ENCODE measurements around the gene POLR1A.
A peak's percentile ranks its signal among the peaks of the same experiment; 100 is the strongest.

POLR1A gene

GRCh38 chr2:86062043-86062442 lies 43.6 kb downstream of the POLR1A start:
- no CpG with 5 or more reads among the region's 2 CpGs for WGBS
- peak; percentile 76 for DNase-seq
- H2BK15ac ChIP-seq (ENCODE audit: low read depth, poor library complexity, severe bottlenecking), result no peak overlapping the region
- no peak overlapping the region for H3K23ac ChIP-seq (ENCODE audit: low read length in 2 of 2)
- H2BK12ac ChIP-seq (ENCODE audit: low read length in 2 of 2), result no peak overlapping the region
- peak overlapping the region; percentile 24 for H3K27ac ChIP-seq (ENCODE audit: low read length, poor library complexity, severe bottlenecking)
- H2BK5ac ChIP-seq (ENCODE audit: low read depth, low read length, poor library complexity, severe bottlenecking), result no peak overlapping the region
- no peak overlapping the region for H3K4ac ChIP-seq (ENCODE audit: low read depth in 1 of 2, low read length in 2 of 2)
- peaks cover 16 to 48% of the 10 kb centered on the region in 2 experiments for H3K36me3 ChIP-seq (ENCODE audit: control insufficient read depth in 1 of 2, insufficient read depth in 2 of 2, low read depth in 1 of 2, low read length in 2 of 2)
- no peak overlapping the region for H3K14ac ChIP-seq (ENCODE audit: low read length in 2 of 2)
- H3K79me1 ChIP-seq (replicated peaks; ENCODE audit: low read length, poor library complexity, severe bottlenecking), result peaks cover 9% of the 10 kb centered on the region
- no peak overlapping the region for H2BK120ac ChIP-seq (ENCODE audit: low read depth, low read length)
- no peak overlapping the region for H3K18ac ChIP-seq (ENCODE audit: low read depth in 1 of 2, low read length in 2 of 2)
- no peak overlapping the region for H4K8ac ChIP-seq (ENCODE audit: low read length)
- H2AK5ac ChIP-seq (ENCODE audit: low read length, severe bottlenecking), result no peak overlapping the region
- no peak overlapping the region for H3K4me3 ChIP-seq (ENCODE audit: insufficient read depth in 1 of 2, low read depth in 1 of 2, low read length in 2 of 2)
- peak overlapping the region; percentile 26 for H3K9ac ChIP-seq (ENCODE audit: low read length)
- no peak overlapping the region for H4K91ac ChIP-seq (ENCODE audit: low read length)
- H3K4me1 ChIP-seq (ENCODE audit: control insufficient read depth, insufficient read depth, low read depth, low read length), result peaks cover 3% of the 10 kb centered on the region
- no peak overlapping the region for H3K4me2 ChIP-seq (ENCODE audit: low read length, poor library complexity, severe bottlenecking)
- H3K27me3 ChIP-seq (ENCODE audit: control insufficient read depth in 1 of 2, insufficient read depth in 1 of 2, low read length in 2 of 2), result no peaks in the 10 kb centered on the region
- H3K9me3 ChIP-seq (ENCODE audit: control insufficient read depth, low read length), result peaks cover 7% of the 10 kb centered on the region
- H2AFZ ChIP-seq (ENCODE audit: low read depth, low read length), result no peak overlapping the region

DNA sequence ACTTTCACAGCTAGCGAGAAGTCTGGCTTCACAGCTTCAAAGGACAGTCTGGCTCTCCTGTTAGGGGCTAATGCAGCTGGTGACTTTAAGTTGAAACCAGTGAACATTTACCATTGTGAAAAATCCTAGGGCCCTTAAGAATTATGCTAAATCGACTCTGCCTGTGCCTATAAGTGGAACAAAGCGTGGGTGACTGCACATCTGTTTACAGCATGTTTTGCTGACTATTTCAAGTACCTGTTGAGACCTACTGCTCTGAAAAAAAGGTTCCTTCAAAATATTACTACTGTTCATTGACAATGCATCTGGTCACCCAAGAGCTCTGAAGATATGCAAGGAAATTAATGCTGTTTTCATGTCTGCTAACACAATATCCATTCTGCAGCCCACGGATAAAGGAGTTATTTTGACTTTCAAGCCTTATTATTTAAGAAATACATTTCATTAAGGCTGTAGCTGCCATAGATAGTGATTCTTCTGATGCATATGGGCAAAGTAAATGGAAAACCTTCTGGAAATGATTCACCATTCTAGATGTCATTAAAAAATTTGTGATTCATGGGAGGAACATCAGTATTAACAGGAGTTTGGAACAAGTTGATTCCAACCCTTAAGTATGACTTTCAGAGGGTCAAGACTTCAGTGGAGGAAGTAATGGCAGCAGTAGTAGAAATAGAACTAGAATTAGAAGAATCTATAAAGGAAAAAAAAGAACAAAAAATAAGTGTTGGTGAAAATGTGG lies 48.9 kb downstream of the POLR1A start:
- Histone ChIP-seq H4K91ac (ENCODE audit: low read length) (no peak overlapping the region), H3K18ac (ENCODE audit: low read depth in 1 of 2, low read length in 2 of 2) (no peak overlapping the region), H3K4me2 (ENCODE audit: low read length, poor library complexity, severe bottlenecking) (no peak overlapping the region), H2AK5ac (ENCODE audit: low read length, severe bottlenecking) (no peak overlapping the region), H4K8ac (ENCODE audit: low read length) (no peak overlapping the region), H2BK5ac (ENCODE audit: low read depth, low read length, poor library complexity, severe bottlenecking) (no peak overlapping the region), H3K27ac (ENCODE audit: low read length, poor library complexity, severe bottlenecking) (no peak overlapping the region), H3K4ac (ENCODE audit: low read depth in 1 of 2, low read length in 2 of 2) (no peak overlapping the region), H3K4me1 (ENCODE audit: control insufficient read depth, insufficient read depth, low read depth, low read length) (peaks cover 3% of the 10 kb centered on the region), H3K23ac (ENCODE audit: low read length in 2 of 2) (no peak overlapping the region), H3K9ac (ENCODE audit: low read length) (no peak overlapping the region), H3K27me3 (ENCODE audit: control insufficient read depth in 1 of 2, insufficient read depth in 1 of 2, low read length in 2 of 2) (no peaks in the 10 kb centered on the region), H2AFZ (ENCODE audit: low read depth, low read length) (no peak overlapping the region), H3K9me3 (ENCODE audit: control insufficient read depth, low read length) (no peaks in the 10 kb centered on the region), H3K4me3 (ENCODE audit: insufficient read depth in 1 of 2, low read depth in 1 of 2, low read length in 2 of 2) (no peak overlapping the region), H2BK120ac (ENCODE audit: low read depth, low read length) (no peak overlapping the region), H2BK12ac (ENCODE audit: low read length in 2 of 2) (no peak overlapping the region), H3K36me3 (ENCODE audit: control insufficient read depth in 1 of 2, insufficient read depth in 2 of 2, low read depth in 1 of 2, low read length in 2 of 2) (peaks cover 32 to 56% of the 10 kb centered on the region in 2 experiments), H3K14ac (ENCODE audit: low read length in 2 of 2) (no peak overlapping the region), H2BK15ac (ENCODE audit: low read depth, poor library complexity, severe bottlenecking) (no peak overlapping the region), H3K79me1 (replicated peaks; ENCODE audit: low read length, poor library complexity, severe bottlenecking) (peaks cover 13% of the 10 kb centered on the region)
- WGBS, result 97% methylated on average over 3 of the region's 4 CpGs
- no peak for DNase-seq

GRCh38 chr2:86055314-86055713 lies 50.4 kb downstream of the POLR1A start:
- Histone ChIP-seq H3K4me1 (ENCODE audit: control insufficient read depth, insufficient read depth, low read depth, low read length) (no peaks in the 10 kb centered on the region), H4K91ac (ENCODE audit: low read length) (no peak overlapping the region), H3K9me3 (ENCODE audit: control insufficient read depth, low read length) (no peaks in the 10 kb centered on the region)

DNA sequence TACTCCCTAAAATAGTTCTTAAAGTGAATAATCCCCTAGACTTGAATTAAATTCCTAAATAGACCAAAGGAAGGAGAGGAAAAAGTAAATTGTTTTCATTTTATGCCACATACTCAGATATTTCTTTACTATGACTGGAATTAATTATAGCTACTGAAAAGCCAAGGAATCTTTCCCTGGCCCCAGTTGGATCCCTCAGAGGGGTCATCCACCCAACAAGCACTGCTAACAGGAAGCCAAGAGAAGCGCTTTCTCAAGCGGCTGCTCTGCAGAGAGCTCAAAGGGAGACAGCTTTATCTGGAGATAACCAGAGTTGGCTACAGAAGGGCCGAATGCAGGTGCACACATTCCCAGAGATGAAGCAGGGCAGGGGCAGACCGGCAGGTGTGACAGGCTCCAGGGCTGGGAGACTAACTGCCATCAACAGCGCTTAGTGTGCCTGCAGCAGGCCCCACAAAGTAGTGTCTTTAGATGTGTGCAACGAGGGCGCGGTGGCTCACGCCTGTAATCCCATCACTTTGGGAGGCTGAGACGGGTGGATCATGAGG lies 51.1 kb downstream of the POLR1A start:
- H3K18ac ChIP-seq (ENCODE audit: low read depth in 1 of 2, low read length in 2 of 2), result no peak overlapping the region
- no peak overlapping the region for H2AFZ ChIP-seq (ENCODE audit: low read depth, low read length)
- WGBS, result 96% methylated on average over 10 of the region's 10 CpGs
- no peak overlapping the region for H3K9ac ChIP-seq (ENCODE audit: low read length)
- no peak overlapping the region for H4K91ac ChIP-seq (ENCODE audit: low read length)
- H3K4me3 ChIP-seq (ENCODE audit: insufficient read depth in 1 of 2, low read depth in 1 of 2, low read length in 2 of 2), result no peak overlapping the region
- no peak overlapping the region for H3K27ac ChIP-seq (ENCODE audit: low read length, poor library complexity, severe bottlenecking)
- DNase-seq, result no peak
- H4K8ac ChIP-seq (ENCODE audit: low read length), result no peak overlapping the region
- no peak overlapping the region for H2BK15ac ChIP-seq (ENCODE audit: low read depth, poor library complexity, severe bottlenecking)
- H2BK120ac ChIP-seq (ENCODE audit: low read depth, low read length), result no peak overlapping the region
- H3K36me3 ChIP-seq (ENCODE audit: control insufficient read depth in 1 of 2, insufficient read depth in 2 of 2, low read depth in 1 of 2, low read length in 2 of 2), result peaks cover 42 to 55% of the 10 kb centered on the region in 2 experiments
- no peaks in the 10 kb centered on the region for H3K9me3 ChIP-seq (ENCODE audit: control insufficient read depth, low read length)
- H3K4ac ChIP-seq (ENCODE audit: low read depth in 1 of 2, low read length in 2 of 2), result no peak overlapping the region
- no peaks in the 10 kb centered on the region for H3K4me1 ChIP-seq (ENCODE audit: control insufficient read depth, insufficient read depth, low read depth, low read length)
- H2AK5ac ChIP-seq (ENCODE audit: low read length, severe bottlenecking), result no peak overlapping the region
- no peak overlapping the region for H3K14ac ChIP-seq (ENCODE audit: low read length in 2 of 2)
- no peak overlapping the region for H2BK5ac ChIP-seq (ENCODE audit: low read depth, low read length, poor library complexity, severe bottlenecking)
- no peak overlapping the region for H2BK12ac ChIP-seq (ENCODE audit: low read length in 2 of 2)
- no peak overlapping the region for H3K23ac ChIP-seq (ENCODE audit: low read length in 2 of 2)
- no peak overlapping the region for H3K4me2 ChIP-seq (ENCODE audit: low read length, poor library complexity, severe bottlenecking)
- no peaks in the 10 kb centered on the region for H3K27me3 ChIP-seq (ENCODE audit: control insufficient read depth in 1 of 2, insufficient read depth in 1 of 2, low read length in 2 of 2)
- peaks cover 14% of the 10 kb centered on the region for H3K79me1 ChIP-seq (replicated peaks; ENCODE audit: low read length, poor library complexity, severe bottlenecking)

More at GRCh38 chr2:86055314-86055713, 50.4 kb downstream of the POLR1A start:
- Histone ChIP-seq H3K9ac (ENCODE audit: low read length) (no peak overlapping the region), H3K4me3 (ENCODE audit: insufficient read depth in 1 of 2, low read depth in 1 of 2, low read length in 2 of 2) (no peak overlapping the region), H3K14ac (ENCODE audit: low read length in 2 of 2) (no peak overlapping the region), H2BK120ac (ENCODE audit: low read depth, low read length) (no peak overlapping the region), H2BK15ac (ENCODE audit: low read depth, poor library complexity, severe bottlenecking) (no peak overlapping the region), H3K79me1 (replicated peaks; ENCODE audit: low read length, poor library complexity, severe bottlenecking) (peaks cover 13% of the 10 kb centered on the region), H3K36me3 (ENCODE audit: control insufficient read depth in 1 of 2, insufficient read depth in 2 of 2, low read depth in 1 of 2, low read length in 2 of 2) (peaks cover 39 to 55% of the 10 kb centered on the region in 2 experiments), H2AFZ (ENCODE audit: low read depth, low read length) (no peak overlapping the region), H2BK12ac (ENCODE audit: low read length in 2 of 2) (no peak overlapping the region), H3K4me2 (ENCODE audit: low read length, poor library complexity, severe bottlenecking) (no peak overlapping the region), H3K27me3 (ENCODE audit: control insufficient read depth in 1 of 2, insufficient read depth in 1 of 2, low read length in 2 of 2) (no peaks in the 10 kb centered on the region), H3K27ac (ENCODE audit: low read length, poor library complexity, severe bottlenecking) (no peak overlapping the region), H2BK5ac (ENCODE audit: low read depth, low read length, poor library complexity, severe bottlenecking) (no peak overlapping the region), H2AK5ac (ENCODE audit: low read length, severe bottlenecking) (no peak overlapping the region), H3K18ac (ENCODE audit: low read depth in 1 of 2, low read length in 2 of 2) (no peak overlapping the region), H4K8ac (ENCODE audit: low read length) (no peak overlapping the region), H3K4ac (ENCODE audit: low read depth in 1 of 2, low read length in 2 of 2) (no peak overlapping the region), H3K23ac (ENCODE audit: low read length in 2 of 2) (no peak overlapping the region)
- 100% methylated on average over 2 of the region's 3 CpGs for WGBS
- DNase-seq, result no peak
